Fibroblast of mammary gland (primary cell): Measurements from ENCODE around the gene TTLL12.

Experiments used
- DNase-seq: peaks from one replicate; pipeline ENCODE4 v3.0.0-alpha.2; 2010; ENCODE audit warnings: low read depth
- H3K4me3 ChIP-seq: 2 replicates; pipeline ENCODE4 v1.5.1; 2011; ENCODE audit warnings: low read depth, mild to moderate bottlenecking, low read length, moderate library complexity; ENCODE audit not compliant: control insufficient read depth
- TF ChIP-seq, protein P1 (sequence below): conservative IDR thresholded peaks from 2 replicates; pipeline ENCODE4 v1.5.1; 2011; ENCODE audit warnings: low read depth, low read length, inconsistent platforms; ENCODE audit not compliant: control insufficient read depth, insufficient read depth

Gene TTLL12

DNA sequence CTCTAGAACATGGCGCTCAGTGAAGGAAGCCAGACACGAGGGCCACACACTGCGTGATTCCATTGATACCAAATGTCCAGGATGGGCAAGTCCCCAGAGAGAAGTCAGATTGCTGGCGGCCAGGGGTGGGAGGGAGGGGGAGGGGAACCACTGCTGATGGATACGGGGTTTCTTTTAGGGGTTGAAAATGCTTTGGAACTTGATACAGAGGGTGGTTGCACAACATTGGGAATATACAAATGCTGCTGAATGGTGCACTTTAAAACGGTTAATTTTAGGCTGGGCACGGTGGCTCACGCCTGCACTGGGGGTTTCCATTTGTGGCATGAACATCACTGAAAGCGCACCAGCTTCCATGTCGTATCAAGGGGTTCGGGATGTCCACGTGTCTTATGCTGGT lies 30.5 kb downstream of the TTLL12 start:
- no peak for DNase-seq
- no peak overlapping the region for H3K4me3 ChIP-seq
- TF ChIP-seq, protein P1, sequence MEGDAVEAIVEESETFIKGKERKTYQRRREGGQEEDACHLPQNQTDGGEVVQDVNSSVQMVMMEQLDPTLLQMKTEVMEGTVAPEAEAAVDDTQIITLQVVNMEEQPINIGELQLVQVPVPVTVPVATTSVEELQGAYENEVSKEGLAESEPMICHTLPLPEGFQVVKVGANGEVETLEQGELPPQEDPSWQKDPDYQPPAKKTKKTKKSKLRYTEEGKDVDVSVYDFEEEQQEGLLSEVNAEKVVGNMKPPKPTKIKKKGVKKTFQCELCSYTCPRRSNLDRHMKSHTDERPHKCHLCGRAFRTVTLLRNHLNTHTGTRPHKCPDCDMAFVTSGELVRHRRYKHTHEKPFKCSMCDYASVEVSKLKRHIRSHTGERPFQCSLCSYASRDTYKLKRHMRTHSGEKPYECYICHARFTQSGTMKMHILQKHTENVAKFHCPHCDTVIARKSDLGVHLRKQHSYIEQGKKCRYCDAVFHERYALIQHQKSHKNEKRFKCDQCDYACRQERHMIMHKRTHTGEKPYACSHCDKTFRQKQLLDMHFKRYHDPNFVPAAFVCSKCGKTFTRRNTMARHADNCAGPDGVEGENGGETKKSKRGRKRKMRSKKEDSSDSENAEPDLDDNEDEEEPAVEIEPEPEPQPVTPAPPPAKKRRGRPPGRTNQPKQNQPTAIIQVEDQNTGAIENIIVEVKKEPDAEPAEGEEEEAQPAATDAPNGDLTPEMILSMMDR: no peak

DNA sequence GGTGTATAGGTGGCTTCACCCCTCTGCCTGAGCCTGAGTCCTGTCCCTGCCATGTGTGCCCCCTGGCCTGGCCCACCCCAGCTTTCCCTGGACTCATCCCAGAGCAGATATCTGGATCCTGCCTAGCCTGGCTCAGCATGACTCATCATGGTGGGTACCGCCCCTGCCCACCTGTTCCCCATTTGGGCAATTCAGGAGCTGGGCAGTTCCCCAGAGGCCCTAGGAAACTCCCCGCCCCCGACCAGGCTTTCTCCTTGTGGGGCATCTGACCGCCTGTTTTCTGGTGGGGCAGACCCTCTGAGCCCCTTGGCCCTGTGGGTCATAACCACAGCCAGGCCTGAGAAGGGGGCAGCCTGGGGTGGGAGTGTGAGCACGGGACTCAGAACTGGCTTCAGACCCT lies 31.1 kb downstream of the TTLL12 start:
- TF ChIP-seq, protein P1: no peak
- H3K4me3 ChIP-seq: no peak overlapping the region

DNA sequence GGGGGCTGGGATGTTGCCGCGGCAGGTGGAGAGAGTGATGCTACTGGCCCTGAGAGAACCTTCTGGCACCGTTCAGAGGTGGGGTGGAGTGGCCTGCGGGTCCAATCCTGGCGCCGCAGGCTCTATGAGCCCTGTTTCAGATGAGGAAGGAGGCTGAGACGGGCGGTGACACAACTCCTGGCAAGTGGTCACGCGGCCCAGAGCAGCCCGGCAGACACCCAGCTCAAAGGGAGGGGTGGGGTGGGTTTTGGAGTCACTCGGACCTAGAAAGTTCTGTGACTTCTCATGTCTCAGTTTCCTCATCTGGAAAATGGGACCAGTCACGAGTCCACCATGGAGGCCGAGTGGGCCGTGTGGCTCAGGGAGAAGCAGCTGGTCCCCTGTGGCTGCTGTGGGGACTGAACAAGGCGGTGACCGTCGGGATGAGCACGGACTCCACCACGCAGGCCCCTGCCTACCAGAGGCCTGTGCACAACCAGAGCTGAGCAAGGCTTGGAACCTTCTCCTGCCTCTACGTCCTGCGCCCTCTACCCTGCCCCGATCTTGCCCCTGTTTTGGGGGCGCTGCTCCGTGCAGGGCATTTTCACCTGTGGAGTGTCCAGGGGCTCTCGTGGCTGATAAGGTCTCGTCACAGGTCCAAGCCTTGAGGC lies 31.9 kb downstream of the TTLL12 start:
- no peak for DNase-seq
- TF ChIP-seq, protein P1: no peak
- H3K4me3 ChIP-seq: no peak overlapping the region

More for the DNA sequence above, 31.1 kb downstream of the TTLL12 start:
- DNase-seq: peak; percentile 35

DNA sequence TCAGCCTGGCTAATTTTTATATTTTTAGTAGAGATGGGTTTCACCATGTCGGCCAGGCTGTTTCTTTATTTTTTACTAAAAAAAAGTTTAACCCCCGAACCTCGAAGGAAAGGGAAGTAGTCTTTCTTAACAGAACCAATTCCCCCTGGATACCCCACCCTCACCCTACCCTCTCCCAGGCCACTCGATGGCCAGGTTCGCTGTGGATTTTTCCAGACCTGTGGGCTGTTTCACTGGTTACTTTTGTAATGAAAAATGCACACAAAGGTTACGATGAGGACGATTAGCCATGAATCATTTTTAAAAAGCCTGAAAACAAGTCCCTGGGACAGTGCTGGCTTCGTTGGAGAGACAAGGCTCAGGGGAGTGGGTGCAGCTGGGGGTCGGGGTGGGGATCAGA lies 33.0 kb downstream of the TTLL12 start:
- DNase-seq: peak; percentile 43
- H3K4me3 ChIP-seq: peak overlapping the region; percentile 25
- TF ChIP-seq, protein P1: no peak

DNA sequence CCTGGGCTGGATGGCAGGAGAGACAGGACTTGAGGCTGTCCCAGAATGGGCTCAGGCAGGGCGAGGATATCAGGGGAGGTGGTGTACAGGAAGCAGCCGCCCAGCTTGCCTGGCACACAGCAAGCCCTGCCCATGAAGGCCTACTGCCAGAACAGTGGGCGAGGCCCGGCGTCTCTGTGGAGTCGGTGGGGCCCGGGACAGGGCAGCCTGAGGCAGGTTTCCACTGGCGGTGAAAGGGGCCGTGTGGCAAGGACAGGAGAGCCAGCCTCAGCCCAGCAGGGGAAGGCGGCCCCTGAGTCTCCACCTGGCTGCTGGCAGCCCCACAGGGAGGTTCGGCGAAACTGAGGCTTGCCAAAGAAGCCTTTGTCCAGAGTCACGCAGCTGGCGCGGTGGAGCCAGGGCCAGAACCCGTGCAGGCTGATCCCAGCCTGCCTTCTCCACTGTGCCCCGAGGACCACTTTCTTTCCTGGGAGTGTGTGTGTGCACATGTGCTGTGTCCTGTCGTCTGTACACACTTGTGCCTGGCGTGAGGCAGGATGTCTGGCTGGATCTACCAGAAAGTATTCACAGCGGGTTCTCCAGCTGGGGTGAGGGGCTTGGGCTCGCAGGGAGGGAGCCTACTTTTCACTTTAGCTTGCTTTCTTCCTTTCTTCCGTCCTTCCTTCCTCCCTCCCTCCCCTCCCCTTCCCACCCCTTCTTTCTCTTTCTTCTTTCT lies 34.4 kb downstream of the TTLL12 start:
- TF ChIP-seq, protein P1: no peak
- peak overlapping the region; percentile 79 for H3K4me3 ChIP-seq
- peak; percentile 37 for DNase-seq

DNA sequence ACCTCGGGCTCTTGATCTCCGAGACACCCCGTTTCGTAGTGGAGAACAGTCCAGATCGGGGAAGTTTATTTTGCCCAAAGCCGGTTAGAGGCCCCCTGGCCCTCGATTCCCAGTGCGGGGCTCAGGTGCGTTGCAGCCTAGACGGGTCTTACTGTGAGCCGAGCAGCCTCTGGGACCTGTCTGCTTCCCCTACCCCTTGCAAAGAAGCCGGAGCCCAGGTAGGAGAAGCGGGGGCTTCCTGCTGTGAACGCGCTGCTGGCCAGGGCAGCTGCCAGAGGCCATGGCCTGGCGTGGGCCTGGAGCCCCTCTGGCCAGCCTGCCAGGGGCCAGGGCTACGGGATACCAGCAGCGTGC lies 35.0 kb downstream of the TTLL12 start:
- no peak for DNase-seq
- H3K4me3 ChIP-seq: peak overlapping the region; percentile 79
- TF ChIP-seq, protein P1: no peak
